SHP77 treated with DMSO at 0.1 percent for 48 hours (cell line): ENCODE measurements around the gene POLD2.
"Not testable (repeated sequence)": the region's sequence is repeated elsewhere in the genome, so short reads cannot be mapped to it uniquely, and the experiment has no call there.

ENCODE experiments used
- DNase-seq: peaks from one replicate; lab custom pipeline; 2025; lab: John Stamatoyannopoulos, UW

Gene POLD2

DNA sequence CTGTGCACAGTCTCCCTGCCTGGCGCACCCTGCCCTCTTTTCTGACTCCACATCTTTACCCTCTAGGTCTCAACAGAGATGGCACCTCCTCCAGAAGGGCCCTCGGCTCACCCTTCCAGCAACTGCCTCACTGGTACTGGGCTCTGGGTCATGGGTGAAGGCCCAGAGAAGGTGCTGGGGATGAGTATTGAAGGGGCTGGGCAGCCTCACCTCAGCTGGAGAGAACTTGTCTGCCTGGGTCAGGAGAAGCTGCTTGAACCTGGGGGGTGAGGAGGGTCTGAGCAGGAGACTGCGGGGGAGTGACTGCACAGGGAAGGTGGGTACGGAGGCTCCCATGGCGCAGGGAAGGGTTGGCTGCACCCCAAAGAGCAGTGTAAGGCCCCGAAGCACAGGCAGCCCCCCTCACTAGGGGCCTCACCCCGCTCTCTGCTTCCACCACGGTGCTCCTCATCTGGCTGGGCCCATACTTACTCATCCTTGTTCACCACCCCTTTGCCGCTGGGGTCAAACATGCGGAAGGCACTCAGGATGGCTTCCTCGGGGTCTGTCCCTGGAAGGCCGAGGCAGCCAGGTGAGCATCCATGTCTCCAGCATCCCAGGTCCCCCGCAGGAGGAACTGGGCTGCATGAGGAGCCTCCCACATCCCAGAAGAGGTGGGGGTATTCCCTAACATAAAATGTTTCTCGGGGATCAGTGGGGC is 16.1 kb upstream of the POLD2 start:
- no peak for DNase-seq

DNA sequence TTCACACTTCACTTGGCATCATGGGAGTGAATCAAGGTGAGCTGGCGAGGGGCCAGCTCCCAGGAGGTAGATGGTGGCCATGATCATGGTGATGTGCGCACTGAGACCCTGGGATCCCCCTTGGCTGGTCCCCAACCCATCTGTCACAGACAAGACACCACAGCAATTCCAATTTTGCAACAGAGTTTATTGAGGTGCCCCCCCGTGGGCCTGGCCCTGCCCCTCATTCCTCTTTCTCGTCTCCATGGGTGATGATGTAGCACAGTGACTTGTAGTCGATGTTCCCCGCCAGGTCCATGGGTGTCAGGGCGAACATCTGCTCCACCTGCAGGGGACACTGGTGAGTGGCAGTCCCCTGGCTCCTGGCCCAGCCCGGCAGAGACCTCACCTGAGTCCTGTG is 15.3 kb upstream of the POLD2 start:
- DNase-seq, result no peak

DNA sequence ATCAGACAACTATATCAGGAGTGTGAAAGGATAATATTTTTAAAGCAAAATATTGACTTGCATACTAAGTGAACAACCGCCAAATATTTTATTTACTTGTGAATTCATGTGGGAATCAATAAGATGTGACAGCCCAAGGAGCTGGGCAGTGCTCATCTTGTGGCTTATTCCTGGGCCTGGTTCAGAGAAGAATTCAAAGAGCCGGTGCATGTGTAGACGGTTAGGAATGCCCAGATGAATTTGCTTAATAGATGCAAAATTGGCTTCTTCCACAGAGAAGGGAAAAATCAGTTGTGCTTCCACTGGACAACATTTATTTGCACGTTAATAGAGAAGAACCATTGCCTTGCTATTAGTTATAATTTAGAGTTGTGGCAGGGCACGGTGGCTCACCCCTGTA is 13.4 kb upstream of the POLD2 start:
- DNase-seq, result no peak

DNA sequence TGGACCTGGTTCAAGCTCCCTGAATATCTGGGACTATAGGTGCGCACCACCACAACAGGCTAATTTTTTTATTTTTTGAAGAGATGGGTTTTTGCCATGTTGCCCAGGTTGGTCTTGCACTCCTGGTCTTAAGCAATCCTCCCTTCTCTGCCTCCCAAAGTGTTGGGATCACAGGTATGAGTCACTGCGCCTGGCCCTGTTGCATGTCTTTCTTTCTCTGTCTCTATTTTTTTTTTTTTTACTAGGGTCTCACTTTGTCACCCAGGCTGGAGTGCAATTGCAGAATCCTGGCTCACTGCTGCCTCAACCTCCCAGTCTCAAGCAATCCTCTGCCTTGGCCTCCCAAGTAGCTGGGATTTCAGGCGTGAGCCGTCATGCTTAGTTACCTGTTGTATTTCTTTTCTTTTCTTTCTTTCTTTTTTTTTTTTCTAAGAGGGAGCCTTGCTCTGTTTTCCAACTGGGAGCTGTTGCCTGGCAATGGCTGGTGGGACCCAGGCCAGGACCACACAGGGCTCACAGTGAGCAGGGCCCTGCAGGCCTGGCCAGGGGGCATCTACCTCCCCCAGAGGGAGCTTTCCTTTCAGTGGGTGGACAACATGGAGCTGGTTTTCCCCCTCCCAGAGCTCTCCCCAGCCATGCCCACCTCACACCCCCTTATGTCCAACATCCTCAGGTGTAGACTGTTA is 11.7 kb upstream of the POLD2 start:
- DNase-seq, result no peak

DNA sequence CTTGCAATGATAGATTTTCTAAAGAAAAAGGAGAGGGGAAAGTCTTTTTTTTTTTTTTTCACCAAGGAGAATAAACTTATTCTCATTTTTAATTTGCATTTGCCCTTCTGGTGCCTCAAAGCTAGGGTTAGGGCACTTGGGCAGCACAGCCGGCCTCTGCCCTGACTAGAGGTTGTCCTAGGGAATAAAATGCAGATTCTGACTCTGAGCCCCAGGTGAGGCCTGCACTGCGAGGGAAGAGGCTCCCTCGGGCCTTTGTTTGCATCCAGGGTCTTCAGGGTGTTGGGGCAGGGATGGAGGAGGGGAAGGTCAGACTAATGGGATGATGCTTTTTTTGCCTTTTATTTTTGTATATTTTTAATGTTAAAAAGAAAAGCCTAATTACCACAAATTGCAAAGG is 9.9 kb upstream of the POLD2 start:
- DNase-seq, result no peak

DNA sequence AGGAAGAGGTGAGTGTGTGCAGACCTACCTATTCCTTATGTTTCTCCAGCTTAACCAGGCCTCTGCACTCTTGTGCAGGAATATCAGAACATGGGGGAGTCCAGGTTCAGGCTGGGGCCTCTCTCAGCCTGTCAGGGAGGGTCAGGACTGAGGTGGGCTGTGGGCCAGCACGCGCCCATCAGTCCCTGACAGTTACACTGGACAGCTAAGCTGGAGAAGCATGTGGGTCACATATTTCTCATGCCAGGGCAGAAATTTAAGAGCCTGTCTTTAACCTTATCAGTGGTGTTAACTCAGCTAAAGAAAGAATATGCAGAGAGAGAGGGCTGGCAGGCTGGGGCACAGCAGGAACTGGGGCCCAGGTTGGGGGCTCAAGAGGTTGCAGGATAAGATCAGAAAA is 8.7 kb upstream of the POLD2 start:
- DNase-seq, result no peak

DNA sequence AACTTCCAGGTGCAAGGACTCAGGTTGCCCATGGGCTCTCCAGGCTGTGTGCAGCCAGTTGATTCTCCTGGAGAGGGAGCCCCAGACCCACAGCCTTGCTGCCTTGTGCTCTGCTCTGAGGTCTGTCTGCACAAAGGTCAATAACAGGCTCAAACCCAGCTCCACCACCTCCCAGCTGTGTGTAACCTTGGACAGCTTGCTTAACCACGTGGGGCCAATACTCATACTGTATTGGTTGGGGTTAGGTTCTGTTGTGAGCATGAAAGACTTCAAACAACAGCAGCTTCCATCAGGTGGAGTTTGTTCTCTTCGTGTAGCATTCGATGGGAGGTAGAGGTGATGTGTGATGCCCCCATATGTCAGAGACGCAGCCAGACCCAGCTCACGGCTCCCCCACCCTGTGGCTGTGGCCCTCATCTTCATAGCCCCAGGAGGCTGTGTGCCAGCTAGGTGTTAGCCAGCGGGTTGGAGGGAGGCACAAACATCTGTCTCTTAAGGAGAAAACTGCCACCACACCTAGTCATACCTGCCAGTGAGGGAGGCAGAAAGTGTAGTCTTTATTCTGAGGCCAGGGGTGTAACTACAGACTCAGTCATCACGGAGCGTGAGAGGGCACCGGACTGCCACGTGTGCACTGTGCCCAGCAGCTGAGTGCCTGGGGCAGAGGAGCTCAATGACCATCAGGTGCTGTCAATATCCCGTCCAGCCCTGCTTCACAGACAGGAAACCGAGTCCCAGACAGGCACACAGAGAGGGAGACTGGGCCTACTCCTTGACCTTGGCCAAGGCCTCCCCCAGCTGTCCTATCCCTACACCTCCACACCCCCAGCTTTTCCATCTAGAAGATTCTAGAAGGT is 8.1 kb upstream of the POLD2 start:
- DNase-seq, result peak; percentile 23

DNA sequence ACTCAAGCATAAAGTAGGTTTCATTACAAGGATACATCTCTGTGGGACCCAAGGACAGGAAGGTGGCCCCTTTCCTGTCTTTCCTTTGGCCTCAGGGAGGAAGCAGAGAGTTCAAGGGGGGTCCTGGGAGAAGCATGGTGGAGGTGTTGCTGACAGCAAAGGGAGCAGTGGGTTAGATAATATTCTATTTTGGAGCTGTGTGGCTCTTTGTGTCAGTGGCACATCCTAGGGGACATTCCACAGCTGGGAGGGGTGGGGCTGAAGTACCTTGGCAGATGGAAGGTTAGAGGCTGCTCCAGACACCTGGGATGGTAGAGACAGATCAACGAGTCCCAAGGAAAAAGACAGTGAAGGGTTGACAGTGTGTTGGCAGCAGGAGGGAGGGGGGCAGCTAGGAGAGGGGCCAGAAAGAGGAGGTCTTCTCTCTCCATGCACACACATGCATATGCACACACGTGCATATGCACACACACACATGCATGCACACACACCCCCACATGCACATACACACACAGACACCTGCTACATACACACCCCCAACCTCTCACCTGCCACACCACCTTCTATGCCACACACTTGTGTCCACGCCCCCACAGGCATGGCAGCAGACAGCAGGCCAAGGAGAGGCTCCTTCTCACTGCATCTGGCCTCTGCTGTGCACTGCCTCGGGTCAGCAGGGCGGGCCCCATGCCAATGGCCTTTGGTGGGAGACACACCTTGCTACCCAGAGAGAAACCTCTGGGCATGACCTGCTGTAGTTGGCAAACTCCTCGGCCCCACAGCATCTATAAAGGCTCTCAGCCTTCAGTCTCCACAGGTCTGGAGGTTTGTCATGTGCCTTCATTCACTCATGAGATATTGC is 5.6 kb upstream of the POLD2 start:
- DNase-seq, result no peak

DNA sequence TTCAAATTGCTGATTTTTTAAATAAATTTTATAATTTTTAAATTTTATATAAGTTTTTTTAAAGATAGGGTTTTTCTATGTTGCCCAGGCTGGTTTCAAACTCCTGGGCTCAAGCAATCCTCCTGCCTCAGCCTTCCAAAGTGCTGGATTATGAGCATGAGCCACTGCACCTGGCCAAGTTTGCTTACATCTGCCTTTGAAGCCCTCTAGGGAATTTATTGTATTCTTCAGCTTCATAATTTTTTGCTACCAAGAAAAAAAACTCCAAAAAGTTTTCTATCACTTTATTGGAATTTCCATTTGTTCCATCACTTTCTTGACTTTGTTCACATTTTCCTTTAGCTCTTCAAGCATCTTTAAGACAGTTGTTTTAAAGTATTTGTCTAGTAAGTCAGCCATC is 3.8 kb upstream of the POLD2 start:
- DNase-seq, result no peak

DNA sequence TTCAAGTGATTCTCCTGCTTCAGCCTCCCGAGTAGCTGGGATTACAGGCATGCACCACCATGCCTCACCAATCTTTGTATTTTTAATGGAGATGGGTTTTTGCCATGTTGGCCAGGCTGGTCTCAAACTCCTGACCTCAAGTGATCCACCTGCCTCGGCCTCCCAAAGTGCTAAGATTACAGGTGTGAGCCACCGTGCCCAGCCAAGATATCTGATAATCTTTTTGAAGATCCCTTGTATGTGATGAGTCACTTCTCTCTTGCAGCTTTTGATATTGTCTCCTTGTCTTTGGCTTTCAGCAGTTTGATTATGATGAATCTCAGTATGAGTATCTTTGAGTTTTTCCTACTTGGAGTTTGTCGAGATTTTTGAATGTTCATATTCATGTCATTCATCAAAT is 3.2 kb upstream of the POLD2 start:
- DNase-seq, result not testable (repeated sequence)

DNA sequence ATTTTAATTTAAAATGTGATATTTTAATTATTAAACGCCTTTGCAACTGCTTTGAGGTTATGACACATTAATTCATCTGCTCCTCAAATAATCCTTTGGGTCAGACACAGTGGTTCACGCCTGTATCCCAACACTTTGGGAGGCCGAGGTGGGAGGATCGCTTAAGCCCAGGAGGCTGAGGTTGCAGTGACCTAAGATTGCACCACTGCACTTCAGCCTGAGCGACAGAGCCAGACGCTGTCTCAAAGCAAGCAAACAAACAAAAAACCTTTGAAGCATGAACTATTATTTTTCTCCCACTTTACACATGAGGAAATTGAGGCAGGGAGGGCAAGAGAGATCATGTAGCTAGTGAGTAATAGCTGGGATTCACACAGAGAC is 1.5 kb upstream of the POLD2 start:
- DNase-seq, result no peak

DNA sequence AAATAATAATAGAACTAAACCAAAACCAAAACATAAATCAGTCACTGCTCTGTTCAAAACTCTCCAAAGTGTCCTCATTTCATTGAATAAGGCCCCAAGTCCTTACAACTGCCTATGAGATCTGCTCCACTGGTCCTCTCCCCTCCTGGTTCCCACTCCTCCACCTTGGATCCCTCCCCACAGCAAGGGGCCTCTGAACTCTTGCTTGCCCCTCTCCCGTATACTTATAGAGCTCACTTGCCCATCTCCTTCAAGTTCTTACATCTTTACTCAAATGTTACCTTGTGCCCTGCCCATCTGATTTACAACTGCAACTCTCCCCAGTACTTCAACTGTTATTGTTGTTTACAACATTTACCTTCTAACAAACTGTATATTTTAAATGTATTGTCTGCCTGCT is 819 bp downstream of the POLD2 start:
- DNase-seq, result no peak

DNA sequence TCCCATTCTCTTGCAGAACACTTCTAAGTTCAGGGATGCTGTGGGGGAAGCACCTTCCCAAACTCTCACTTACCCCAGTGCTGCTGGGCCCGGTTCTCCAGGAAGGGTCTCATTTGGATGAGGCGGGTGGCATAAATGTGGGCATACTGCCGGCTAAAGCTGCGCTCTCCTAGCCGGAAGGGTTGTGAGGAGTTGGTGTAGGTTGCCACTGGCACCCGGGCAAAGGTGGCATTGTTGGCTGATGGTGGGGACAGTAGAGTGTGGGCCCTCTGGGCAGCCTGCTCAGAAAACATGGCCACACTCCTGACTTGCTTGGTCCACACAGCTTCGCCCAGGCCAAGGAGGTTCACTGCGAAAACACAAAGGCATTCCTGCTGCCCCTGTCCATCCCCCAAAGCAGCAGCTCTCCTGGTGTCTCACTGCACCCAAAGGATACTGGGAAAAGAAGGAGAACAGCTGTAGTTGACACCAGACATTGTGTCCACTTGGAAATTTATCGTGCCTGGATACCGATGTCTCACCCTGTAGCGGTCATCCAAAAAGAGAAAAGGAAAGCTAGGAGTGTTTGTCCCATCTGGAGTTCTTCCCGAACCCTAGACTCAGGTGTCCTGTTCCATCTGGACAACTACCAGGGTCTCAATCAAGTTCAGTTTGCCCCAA is 1.5 kb downstream of the POLD2 start:
- DNase-seq, result no peak

DNA sequence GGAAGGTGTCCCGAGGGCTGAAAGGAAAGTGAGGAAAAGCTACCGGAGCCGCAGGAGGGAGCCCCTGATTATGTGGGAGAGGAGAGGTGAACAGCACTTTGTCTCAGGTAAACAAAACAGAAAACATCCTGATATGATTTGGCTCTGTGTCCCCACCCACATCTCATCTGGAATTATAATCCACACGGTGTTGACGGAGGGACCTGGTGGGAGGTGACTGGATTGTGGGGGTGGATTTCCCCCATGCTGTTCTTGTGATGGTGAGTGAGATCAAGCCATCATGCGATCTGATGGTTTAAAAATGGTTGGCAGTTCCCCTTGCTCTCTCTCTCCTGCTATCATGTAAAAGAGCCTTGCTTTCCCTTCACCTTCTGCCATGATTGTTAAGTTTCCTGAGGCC is 3.0 kb downstream of the POLD2 start:
- DNase-seq, result no peak

DNA sequence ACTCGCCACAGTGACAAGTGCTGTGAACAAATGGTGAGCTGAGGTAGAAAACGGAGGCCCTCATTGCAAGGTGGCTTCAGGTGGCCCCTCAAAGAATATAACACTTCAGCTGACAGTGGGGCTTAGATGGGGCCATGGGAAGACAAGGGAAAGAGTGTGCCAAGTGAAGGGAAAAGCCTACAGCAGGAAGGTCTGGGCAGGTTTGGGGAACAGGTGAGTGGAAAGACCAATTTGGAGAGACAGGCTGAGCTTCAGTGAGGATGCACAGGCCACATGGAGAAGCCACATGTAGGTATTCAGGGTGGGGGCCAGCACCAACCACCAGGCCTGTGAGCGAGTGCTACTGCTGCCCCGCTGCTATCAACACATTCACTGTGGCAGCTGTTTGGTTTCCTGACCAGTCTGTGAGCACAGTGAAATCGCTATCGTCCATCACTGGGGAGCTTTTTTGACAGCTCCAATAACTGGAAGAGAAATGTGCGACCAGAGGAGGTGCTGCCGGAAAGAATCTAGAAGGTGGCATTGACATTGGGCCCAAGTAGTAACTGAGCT is 3.4 kb downstream of the POLD2 start:
- no peak for DNase-seq

DNA sequence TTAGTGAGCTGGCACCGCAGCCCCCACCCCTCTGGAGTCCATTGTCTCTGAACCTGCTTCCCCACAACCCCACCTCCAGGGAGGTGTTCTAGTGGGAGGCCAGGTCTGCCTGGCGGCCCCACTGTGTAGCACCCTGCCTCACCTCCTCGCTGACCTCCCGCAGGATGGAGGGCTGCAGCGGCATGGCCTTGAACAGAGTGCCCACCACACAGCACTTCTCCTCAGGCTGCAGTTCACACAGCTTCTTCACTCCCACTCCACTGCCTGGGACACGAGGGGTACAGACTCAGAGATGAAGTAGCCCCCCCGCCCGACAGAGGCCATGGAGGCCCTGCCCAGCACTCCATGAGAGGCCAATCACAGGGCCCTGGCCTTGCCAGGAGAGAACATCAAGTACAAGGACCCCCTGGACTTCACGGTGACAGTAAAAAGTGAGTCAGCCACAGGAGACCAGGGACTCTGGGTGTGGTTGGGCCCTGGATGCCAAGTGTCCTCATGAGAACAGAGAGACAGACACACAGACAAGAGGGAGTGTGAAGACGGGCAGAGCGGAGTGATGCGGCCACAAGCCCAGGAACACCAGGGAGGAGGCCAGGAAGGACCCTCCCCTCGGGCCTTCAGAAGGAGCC is 5.4 kb downstream of the POLD2 start:
- DNase-seq, result no peak

DNA sequence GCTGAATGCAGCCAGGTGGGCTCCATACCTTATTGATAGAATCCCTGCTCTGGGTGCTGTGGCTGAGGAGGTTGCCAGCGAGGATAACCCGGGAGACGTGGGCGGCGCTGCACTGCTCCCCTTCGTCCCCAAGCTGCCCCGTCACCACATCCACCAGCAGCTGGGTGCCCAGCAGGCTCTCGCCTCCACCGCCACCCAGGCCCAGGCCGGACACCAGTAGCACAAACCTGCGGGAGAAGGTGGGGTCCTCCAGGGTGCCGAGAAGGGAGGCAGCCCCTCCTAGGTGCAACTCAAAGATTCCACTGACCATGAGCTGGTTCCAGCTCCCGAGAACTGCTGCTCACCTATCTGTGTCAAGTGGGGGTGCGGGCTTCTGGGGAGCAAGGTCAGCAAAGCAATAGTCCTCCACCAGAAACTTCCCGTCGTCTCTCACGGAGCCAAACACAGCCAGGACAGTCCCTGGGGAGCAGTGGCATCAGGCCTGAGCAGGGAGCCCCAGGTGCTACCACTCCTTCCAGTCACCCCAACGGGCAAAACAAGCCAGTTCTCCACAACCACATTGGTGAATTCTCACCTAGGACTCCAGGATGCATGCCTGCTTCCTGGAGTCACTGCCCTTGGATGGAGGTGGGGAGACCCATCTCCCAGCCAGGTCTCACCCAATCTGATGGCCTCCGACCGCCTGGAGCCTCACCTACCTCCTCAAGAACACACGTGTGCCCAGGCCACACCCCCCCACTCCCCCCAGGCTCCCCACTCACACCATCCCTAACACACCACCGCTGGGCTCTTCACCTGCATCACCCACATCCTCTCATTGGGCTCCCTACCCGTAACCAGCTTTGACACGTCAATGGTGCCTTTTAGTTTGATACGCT is 6.3 kb downstream of the POLD2 start:
- no peak for DNase-seq

DNA sequence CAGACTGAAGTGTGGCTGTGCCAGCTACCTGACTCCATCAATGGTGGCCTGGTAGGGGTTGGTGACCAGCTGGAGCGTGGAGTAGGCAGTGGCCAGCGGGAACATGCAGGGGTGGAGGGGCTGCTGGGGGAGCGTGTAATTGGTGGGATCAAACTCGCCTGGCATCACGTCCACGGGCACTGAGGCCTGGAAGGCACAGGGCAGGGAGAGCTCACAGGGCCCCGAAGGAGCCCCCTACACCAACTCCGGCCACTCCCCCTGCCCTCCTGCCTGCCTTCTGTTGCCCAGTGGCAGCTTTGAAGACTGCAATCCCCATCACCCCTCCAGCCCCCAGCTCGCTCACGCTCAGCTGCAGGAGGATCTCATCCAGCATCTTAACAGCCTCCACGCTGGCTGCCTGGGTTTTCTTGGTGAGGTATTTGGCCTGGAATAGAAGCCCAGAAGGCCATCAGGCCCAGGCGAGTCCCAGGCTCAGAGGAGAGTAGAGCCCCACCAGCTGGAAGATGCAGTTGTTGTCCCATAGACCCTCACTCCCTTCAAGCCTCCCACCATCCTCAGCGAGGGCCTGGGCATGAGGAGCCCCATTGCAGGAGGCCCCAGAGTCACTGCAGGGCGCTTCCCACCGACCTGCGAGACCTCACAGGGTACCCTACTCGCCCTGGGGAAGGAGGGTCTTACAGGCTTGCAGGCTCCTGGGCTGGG is 7.1 kb downstream of the POLD2 start:
- DNase-seq, result no peak
